NCI-H2227 (cell line): ENCODE results near the gene SHROOM1.

Source experiments
- DNase-seq: peaks from one replicate; lab custom pipeline; 2025; ENCODE audit not compliant: unreplicated experiment; lab: John Stamatoyannopoulos, UW

Gene SHROOM1

GRCh38 chr5:132825033-132825833 is 5.2 kb downstream of the SHROOM1 start:
- no peak for DNase-seq

GRCh38 chr5:132824426-132824825 is 6.0 kb downstream of the SHROOM1 start:
- DNase-seq, result no peak

GRCh38 chr5:132823481-132824050 is 6.9 kb downstream of the SHROOM1 start:
- no peak for DNase-seq

GRCh38 chr5:132822650-132823480 is 7.6 kb downstream of the SHROOM1 start:
- no peak for DNase-seq

GRCh38 chr5:132821791-132822190 is 8.7 kb downstream of the SHROOM1 start:
- DNase-seq, result no peak

- no peak for DNase-seq
These were observed 9.1 kb downstream of the SHROOM1 start for GRCh38 chr5:132821350-132821749.

- peak; percentile 89 for DNase-seq
These were observed 10.2 kb downstream of the SHROOM1 start for GRCh38 chr5:132820162-132820754.

GRCh38 chr5:132819468-132819867 is 11.0 kb downstream of the SHROOM1 start:
- DNase-seq, result peak; percentile 25

GRCh38 chr5:132817011-132817410 is 13.4 kb downstream of the SHROOM1 start:
- no peak for DNase-seq

- no peak for DNase-seq
These were observed 13.9 kb downstream of the SHROOM1 start for GRCh38 chr5:132816554-132816953.

- DNase-seq, result no peak
These were observed 14.4 kb downstream of the SHROOM1 start for GRCh38 chr5:132816083-132816482.

- DNase-seq, result no peak
These were observed 15.0 kb downstream of the SHROOM1 start for GRCh38 chr5:132815454-132815853.

- no peak for DNase-seq
These were observed 15.7 kb downstream of the SHROOM1 start for GRCh38 chr5:132814503-132815294.

- peak; percentile 36 for DNase-seq
These were observed 16.6 kb downstream of the SHROOM1 start for GRCh38 chr5:132813599-132814502.

GRCh38 chr5:132812781-132813598 is 17.5 kb downstream of the SHROOM1 start, which contains the start of gene SOWAHA:
TSS of gene SOWAHA (plus strand) at chr5:132813302. CDS start at chr5:132813622, 320 bp downstream.
- peak; percentile 53 for DNase-seq

- DNase-seq, result peak; percentile 61
These were observed 18.2 kb downstream of the SHROOM1 start for GRCh38 chr5:132812123-132812765.

GRCh38 chr5:132810605-132811004 is 19.8 kb downstream of the SHROOM1 start:
- DNase-seq, result no peak

- DNase-seq, result no peak
These were observed 21.6 kb downstream of the SHROOM1 start for GRCh38 chr5:132808866-132809265.
